Measurements from ENCODE around the gene UBA5. TPM values are rescaled to one million over a fixed set of nuclear protein-coding genes. Genes with fewer than 3 reads are reported as not detected.

Gene UBA5
- total RNA-seq, 1 experiment from 2014 or later: 39.0 TPM

- DNase-seq (ENCODE audit: low read depth, low spot score): no peak
These were observed 22.1 kb downstream of the UBA5 start for GRCh38 chr3:132682201-132682600.

DNA sequence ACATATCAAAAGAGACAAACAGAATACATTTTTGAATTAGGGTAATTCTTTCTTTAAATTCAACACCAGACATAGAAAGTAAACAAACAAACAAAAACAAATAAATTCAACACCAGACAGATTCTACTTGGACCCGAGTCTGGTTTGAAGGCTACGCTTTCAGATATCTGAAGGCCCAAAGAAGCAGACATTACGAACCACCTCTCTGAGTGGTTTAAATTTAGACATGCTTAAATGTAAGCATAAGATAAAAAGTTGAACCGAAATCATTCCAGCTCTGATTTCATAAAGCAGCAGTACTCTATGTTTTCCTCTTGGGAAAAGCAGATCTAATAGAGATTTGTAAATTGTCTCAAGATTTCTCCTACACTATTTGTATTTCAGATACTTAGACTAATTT is 29.9 kb downstream of the UBA5 start:
- in situ Hi-C loops (cut with HindIII; ENCODE audit: low pct_unique_long_range_greater_than_20kb, low sequenced_read_pairs): no loop called here
- no peak for DNase-seq (ENCODE audit: low read depth, low spot score)

More at GRCh38 chr3:132682201-132682600, 22.1 kb downstream of the UBA5 start:
- in situ Hi-C loops (cut with HindIII; ENCODE audit: low pct_unique_long_range_greater_than_20kb, low sequenced_read_pairs): no loop called here

DNA sequence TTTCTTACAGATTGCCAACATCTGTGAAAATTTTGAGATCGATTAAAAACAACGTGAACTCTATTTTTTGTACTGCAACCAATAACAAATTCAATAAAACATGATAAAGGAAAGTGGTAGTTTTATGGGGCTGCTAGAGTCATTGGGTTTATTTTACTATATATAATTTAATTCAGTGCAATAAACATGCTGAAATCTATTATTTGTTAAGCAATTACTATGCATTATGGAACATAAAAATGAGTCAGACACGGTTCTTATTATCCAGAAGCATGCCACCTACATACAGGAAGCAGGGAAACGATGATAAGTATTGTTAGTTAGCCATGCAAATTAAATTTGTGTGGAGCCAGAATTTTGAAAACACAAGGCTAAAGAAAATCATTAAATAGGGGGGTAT is 34.9 kb downstream of the UBA5 start:
- in situ Hi-C loops (cut with HindIII; ENCODE audit: low pct_unique_long_range_greater_than_20kb, low sequenced_read_pairs): no loop called here

DNA sequence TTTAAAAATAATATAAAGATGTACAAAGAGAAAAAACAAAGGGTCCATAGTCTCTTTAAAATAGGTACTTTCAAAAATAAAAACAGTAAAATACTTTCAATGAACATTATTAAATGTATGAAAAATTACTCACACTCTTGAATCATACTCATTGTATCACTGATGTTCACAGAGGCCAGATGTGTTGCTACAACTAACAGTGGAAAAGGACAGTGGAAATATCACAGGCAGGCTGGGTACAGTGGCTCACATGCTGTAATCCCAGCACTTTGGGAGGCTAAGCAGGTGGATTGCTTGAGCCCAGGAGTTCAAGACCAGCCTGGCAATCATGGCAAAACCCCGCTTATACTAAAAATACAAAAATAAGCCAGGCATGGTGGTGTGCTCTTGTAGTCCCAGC is 35.3 kb downstream of the UBA5 start:
- in situ Hi-C loops (cut with HindIII; ENCODE audit: low pct_unique_long_range_greater_than_20kb, low sequenced_read_pairs): no loop called here

More for the DNA sequence above, 34.9 kb downstream of the UBA5 start:
- DNase-seq (ENCODE audit: low read depth, low spot score): no peak

DNA sequence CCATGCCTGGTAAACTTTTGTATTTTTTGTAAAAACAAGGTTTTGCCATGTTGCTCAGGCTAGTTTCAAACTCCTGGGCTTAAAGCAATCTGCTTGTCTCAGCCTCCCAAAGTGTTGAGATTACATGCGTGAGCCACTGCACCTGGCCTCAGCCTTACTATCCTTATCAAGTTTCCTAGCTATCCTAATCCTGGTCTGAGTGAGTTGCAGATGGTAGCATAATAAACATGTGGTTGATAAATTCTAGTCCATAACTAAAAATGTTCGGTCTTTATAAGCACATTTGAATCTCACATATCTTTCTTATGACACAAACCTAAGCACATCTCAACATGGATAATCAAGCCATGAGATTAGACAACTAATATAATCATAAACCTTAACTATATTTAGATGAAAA is 43.6 kb downstream of the UBA5 start:
- in situ Hi-C loops (cut with HindIII; ENCODE audit: low pct_unique_long_range_greater_than_20kb, low sequenced_read_pairs): no loop called here
- no peak for DNase-seq (ENCODE audit: low read depth, low spot score)

More for the DNA sequence above, 35.3 kb downstream of the UBA5 start:
- no peak for DNase-seq (ENCODE audit: low read depth, low spot score)

- DNase-seq (ENCODE audit: low read depth, low spot score): peak; percentile 87
- in situ Hi-C loops (cut with HindIII; ENCODE audit: low pct_unique_long_range_greater_than_20kb, low sequenced_read_pairs): no loop called here
These were observed 49.6 kb downstream of the UBA5 start for GRCh38 chr3:132709761-132710160.

- in situ Hi-C loops (cut with HindIII; ENCODE audit: low pct_unique_long_range_greater_than_20kb, low sequenced_read_pairs): no loop called here
These were observed 50.2 kb downstream of the UBA5 start for GRCh38 chr3:132710311-132710710.

GRCh38 chr3:132713977-132714727 is 54.0 kb downstream of the UBA5 start:
- DNase-seq (ENCODE audit: low read depth, low spot score): no peak
- in situ Hi-C loops (cut with HindIII; ENCODE audit: low pct_unique_long_range_greater_than_20kb, low sequenced_read_pairs): no loop called here

More at GRCh38 chr3:132710311-132710710, 50.2 kb downstream of the UBA5 start:
- peak; percentile 86 for DNase-seq (ENCODE audit: low read depth, low spot score)

GRCh38 chr3:132716372-132716771 is 56.2 kb downstream of the UBA5 start:
- in situ Hi-C loops (cut with HindIII; ENCODE audit: low pct_unique_long_range_greater_than_20kb, low sequenced_read_pairs): no loop called here
- DNase-seq (ENCODE audit: low read depth, low spot score): no peak

DNA sequence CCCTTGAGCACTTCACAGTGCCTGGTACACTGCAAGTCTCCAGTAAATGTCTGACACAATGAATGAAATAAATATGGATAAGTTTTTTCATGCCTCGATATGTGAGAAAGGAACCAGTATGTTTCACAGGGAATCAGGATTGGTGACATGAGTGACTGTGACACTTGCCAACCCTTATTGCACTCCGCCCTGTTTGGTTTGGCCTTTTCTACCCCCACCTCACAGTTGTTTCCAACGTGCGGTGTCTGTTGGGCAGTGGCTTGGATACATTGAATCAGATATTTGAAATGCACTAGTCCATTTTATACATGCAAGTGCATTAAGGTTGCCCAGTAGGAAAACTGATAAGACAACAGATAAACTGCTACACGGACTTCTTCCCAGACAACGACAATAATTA is 60.1 kb downstream of the UBA5 start:
- in situ Hi-C loops (cut with HindIII; ENCODE audit: low pct_unique_long_range_greater_than_20kb, low sequenced_read_pairs): no loop called here
- no peak for DNase-seq (ENCODE audit: low read depth, low spot score)

DNA sequence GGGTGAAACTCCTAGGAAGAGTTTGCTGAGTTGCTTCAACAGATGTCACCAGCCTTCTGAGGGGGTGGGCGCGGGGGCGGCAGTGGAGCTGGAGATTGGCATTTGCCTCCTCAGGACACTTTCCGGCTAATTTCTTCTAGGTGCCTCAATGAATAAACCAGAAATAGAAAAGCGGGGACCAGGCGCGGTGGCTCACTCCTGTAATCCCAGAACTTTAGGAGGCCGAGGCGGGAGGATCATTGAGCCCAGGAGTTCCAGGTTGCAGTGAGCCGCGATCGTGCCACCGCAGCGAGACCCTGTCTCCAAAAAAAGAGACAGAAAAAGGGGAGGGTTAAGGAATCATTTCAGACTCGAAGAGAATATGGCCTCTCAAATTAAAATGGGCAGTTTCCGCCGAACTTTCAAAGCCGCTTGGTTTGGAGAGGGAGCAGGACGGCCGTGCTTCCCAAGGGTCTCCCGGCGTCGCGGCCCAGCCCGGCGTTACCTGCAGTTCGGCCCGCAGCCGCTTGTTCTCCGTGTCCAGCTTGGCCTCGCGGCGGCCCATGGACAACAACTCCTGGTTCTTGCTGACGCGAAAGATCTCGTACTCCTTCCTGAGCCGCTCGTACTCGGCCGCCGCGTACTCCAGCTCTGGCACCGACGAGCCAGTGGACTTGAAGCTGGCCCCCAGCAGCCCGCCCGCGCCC is 61.5 kb downstream of the UBA5 start:
- in situ Hi-C loops (cut with HindIII; ENCODE audit: low pct_unique_long_range_greater_than_20kb, low sequenced_read_pairs): no loop called here

GRCh38 chr3:132722165-132723023 is 62.3 kb downstream of the UBA5 start, which contains the start of gene NPHP3:
Gene NPHP3, minus strand, starts transcription at chr3:132722409. Its CDS starts 54 bp downstream, at chr3:132722355.
- peak; percentile 95 for DNase-seq (ENCODE audit: low read depth, low spot score)
- in situ Hi-C loops (cut with HindIII; ENCODE audit: low pct_unique_long_range_greater_than_20kb, low sequenced_read_pairs): no loop called here

More for the DNA sequence above, 61.5 kb downstream of the UBA5 start:
- DNase-seq (ENCODE audit: low read depth, low spot score): peak; percentile 64

DNA sequence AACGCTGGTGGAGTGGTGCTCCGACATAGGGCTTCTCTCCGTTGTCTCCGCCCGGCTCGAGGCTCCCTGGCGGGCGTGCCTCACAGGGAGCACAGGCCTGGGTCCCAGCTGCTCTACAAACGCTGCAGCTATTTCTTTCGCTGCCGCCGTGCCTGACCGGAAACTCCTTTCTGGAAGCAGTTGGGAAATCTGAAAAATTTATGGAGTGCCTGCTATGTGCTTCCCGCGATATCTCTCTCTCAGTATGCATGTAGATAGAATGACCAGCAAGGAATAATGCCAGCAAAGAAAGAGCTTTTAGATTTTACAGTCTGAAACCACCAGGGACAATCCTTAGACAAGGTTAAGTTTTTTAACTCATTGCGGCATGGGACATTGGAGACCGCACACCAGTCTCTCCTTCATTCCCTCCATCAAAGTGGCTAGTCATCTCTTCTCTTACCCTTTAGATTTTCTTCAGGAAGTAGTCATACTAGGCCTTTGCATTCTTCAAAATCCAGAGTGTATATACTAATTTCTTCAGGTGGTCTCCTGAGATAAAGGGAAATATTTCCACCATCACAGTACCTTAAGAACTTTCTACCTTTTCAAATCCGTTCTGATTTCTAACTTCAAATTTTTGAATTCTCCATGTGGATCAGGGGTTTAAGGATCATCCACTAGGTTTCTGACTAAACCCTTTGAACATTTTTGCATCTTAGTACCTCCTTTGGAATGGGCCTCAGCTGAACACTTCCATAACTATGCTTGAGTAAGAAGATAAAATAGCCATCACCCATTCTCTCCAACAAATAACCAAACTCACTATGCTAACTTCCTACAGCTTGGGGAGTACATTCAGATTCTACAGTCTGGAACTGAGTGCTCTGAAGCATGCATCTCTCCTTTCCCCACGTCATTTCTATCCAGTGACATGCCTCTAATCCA is 63.2 kb downstream of the UBA5 start:
- no peak for DNase-seq (ENCODE audit: low read depth, low spot score)
- in situ Hi-C loops (cut with HindIII; ENCODE audit: low pct_unique_long_range_greater_than_20kb, low sequenced_read_pairs): no loop called here

- in situ Hi-C loops (cut with HindIII; ENCODE audit: low pct_unique_long_range_greater_than_20kb, low sequenced_read_pairs): no loop called here
- DNase-seq (ENCODE audit: low read depth, low spot score): peak; percentile 63
These were observed 66.3 kb downstream of the UBA5 start for GRCh38 chr3:132726341-132726823.
